ENCODE data around the gene PANX1. TPM values are rescaled to one million over a fixed set of nuclear protein-coding genes. Genes with fewer than 3 reads are reported as not detected.

PANX1 gene
- total RNA-seq, 1 experiment from 2014 or later, result 37.5 TPM

DNA sequence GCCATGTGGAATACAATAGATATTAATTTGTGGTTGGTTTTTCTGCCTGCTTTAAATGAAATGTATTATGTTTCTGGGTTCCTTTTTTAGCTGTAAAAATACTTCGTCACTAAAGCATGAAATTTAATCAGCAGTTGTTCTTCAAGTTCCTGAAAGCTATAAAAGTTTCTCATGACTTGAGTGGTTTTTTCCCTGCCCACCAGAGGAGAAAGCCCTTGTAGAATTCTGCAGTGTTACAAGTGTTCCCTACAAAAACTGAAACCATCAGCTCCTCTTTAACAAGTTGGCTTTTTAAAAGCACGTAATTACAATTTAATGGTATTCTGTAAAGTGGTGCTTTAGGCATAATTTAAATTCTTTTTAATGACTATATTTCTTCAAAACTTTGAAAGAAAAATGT lies 56.2 kb downstream of the PANX1 start:
- H3K79me2 ChIP-seq (ENCODE audit: insufficient read depth, low read length), result no peaks in the 10 kb centered on the region
- H2BK15ac ChIP-seq (ENCODE audit: low read depth, low read length), result no peak overlapping the region
- no peaks in the 10 kb centered on the region; a peak in 1 of 5 replicates for H3K9me3 Mint-ChIP-seq
- no peak overlapping the region for H2BK12ac ChIP-seq (ENCODE audit: insufficient read length, low read depth, low read length)
- H3K4me2 ChIP-seq (ENCODE audit: insufficient read depth, insufficient read length, low read length), result no peak overlapping the region
- no peaks in the 10 kb centered on the region for H3K9me3 ChIP-seq (ENCODE audit: control insufficient read depth, low read depth, low read length)
- H4K91ac ChIP-seq (ENCODE audit: insufficient read length, low read depth, low read length), result no peak overlapping the region
- no peak overlapping the region for H2BK5ac ChIP-seq (ENCODE audit: insufficient read length, low read length)
- no peak overlapping the region for H2BK20ac ChIP-seq (ENCODE audit: low read depth, low read length, poor library complexity, severe bottlenecking)
- no peak overlapping the region for H2BK120ac ChIP-seq (ENCODE audit: low read depth, low read length, poor library complexity, severe bottlenecking)
- no peak overlapping the region for H3T11ph ChIP-seq (ENCODE audit: low read length)
- H3K18ac ChIP-seq (ENCODE audit: insufficient read length, low read depth, low read length), result no peak overlapping the region
- H3K27me3 ChIP-seq (ENCODE audit: insufficient read depth, low read length), result no peaks in the 10 kb centered on the region
- no peak overlapping the region for H4K8ac ChIP-seq (replicated peaks; ENCODE audit: insufficient read length, low read depth, low read length)
- peaks cover 10 to 31% (median 24%) of the 10 kb centered on the region in 3 experiments for H3K36me3 Mint-ChIP-seq (ENCODE audit: insufficient read depth in 1 of 3, low read depth in 3 of 3)
- H3K79me1 ChIP-seq (ENCODE audit: insufficient read depth, low read depth, low read length, poor library complexity, severe bottlenecking), result no peaks in the 10 kb centered on the region
- 0 out of 2 replicates have a peak, but pooled peaks cover 2% of the 10 kb centered on the region for H3K4me1 ChIP-seq (ENCODE audit: insufficient read depth, low read length)
- no peaks in the 10 kb centered on the region for H4K20me1 ChIP-seq (ENCODE audit: control insufficient read depth, insufficient read depth, insufficient read length)
- H3K27ac Mint-ChIP-seq, result no peak overlapping the region
- H3K56ac ChIP-seq (ENCODE audit: insufficient read length, low read depth, low read length), result no peak overlapping the region
- no peak overlapping the region for H4K5ac ChIP-seq (ENCODE audit: insufficient read length, low read depth, low read length)
- H3K4me1 Mint-ChIP-seq, result peaks cover 20 to 27% of the 10 kb centered on the region in 2 experiments
- no peak overlapping the region for H3K27ac ChIP-seq (ENCODE audit: insufficient read length, low read depth, low read length)
- DNase-seq, result no peak
- H3K27me3 Mint-ChIP-seq (ENCODE audit: low read depth), result no peaks in the 10 kb centered on the region
- TF ChIP-seq, protein P1, sequence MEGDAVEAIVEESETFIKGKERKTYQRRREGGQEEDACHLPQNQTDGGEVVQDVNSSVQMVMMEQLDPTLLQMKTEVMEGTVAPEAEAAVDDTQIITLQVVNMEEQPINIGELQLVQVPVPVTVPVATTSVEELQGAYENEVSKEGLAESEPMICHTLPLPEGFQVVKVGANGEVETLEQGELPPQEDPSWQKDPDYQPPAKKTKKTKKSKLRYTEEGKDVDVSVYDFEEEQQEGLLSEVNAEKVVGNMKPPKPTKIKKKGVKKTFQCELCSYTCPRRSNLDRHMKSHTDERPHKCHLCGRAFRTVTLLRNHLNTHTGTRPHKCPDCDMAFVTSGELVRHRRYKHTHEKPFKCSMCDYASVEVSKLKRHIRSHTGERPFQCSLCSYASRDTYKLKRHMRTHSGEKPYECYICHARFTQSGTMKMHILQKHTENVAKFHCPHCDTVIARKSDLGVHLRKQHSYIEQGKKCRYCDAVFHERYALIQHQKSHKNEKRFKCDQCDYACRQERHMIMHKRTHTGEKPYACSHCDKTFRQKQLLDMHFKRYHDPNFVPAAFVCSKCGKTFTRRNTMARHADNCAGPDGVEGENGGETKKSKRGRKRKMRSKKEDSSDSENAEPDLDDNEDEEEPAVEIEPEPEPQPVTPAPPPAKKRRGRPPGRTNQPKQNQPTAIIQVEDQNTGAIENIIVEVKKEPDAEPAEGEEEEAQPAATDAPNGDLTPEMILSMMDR (conservative IDR thresholded peaks at IDR 0.05), result no peak
- H3K14ac ChIP-seq (ENCODE audit: insufficient read depth, low read length), result no peak overlapping the region
- no peak overlapping the region for H3K23ac ChIP-seq (ENCODE audit: insufficient read length, low read depth, low read length)
- H3K4ac ChIP-seq (ENCODE audit: low read depth, low read length), result no peak overlapping the region
- H3K4me3 Mint-ChIP-seq, result no peak overlapping the region
- no peak overlapping the region for H2AFZ ChIP-seq (ENCODE audit: low read length)
- WGBS (ENCODE audit: extremely low coverage, insufficient read length, low lambda C conversion rate), result no CpG with 5 or more reads among the region's 2 CpGs
- no peak overlapping the region for H3K9ac ChIP-seq (ENCODE audit: extremely low read depth, insufficient read length, low read length)
- H3K23me2 ChIP-seq (ENCODE audit: insufficient read length, low read depth, low read length, poor library complexity, severe bottlenecking), result no peaks in the 10 kb centered on the region
- H2AK5ac ChIP-seq (ENCODE audit: insufficient read length, low read length), result no peak overlapping the region

Data from H9 (cell line).